Small intestine (tissue), 7 donors: Measurements from ENCODE around the gene TYMP. TPM values are rescaled to one million over a fixed set of nuclear protein-coding genes. Genes with fewer than 3 reads are reported as not detected.

Source experiments
- DNase-seq, 2 donors: peaks; one replicate each; pipeline versions ENCODE4 v3.0.0 to v3.0.0-alpha.2; 2013
- FAIRE-seq: peaks from 2 replicates; lab custom pipeline; 2012; peaks lifted over from hg19 to GRCh38; lab: Jason Lieb, UNC
- H3K27ac ChIP-seq, 3 donors: one replicate each; pipeline ENCODE4 v1.5.1; 2013; ENCODE audit warnings: low read length in 2 of 3, mild to moderate bottlenecking in 2 of 3, control low read depth in 1 of 3, inconsistent platforms in 1 of 3, low read depth in 1 of 3, moderate library complexity in 1 of 3
- H3K27me3 ChIP-seq, 3 donors: one replicate each; pipeline ENCODE4 v1.6.1; 2013; ENCODE audit warnings: low read length in 3 of 3, inconsistent platforms in 1 of 3; ENCODE audit not compliant: control insufficient read depth in 3 of 3, insufficient read depth in 3 of 3
- H3K36me3 ChIP-seq, 3 donors: one replicate each; pipeline ENCODE4 v1.6.1; 2013; ENCODE audit warnings: low read length in 3 of 3, inconsistent platforms in 1 of 3, low read depth in 1 of 3, mild to moderate bottlenecking in 1 of 3, moderate library complexity in 1 of 3; ENCODE audit not compliant: control insufficient read depth in 3 of 3, insufficient read depth in 2 of 3
- H3K4me1 ChIP-seq, 3 donors: one replicate each; pipeline ENCODE4 v1.6.1; 2013; ENCODE audit warnings: low read length in 2 of 3, inconsistent platforms in 1 of 3, low read depth in 1 of 3, mild to moderate bottlenecking in 1 of 3, moderate library complexity in 1 of 3; ENCODE audit not compliant: control insufficient read depth in 3 of 3, insufficient read depth in 2 of 3
- H3K4me3 ChIP-seq, 3 donors: one replicate each; pipeline ENCODE4 v1.5.1; 2013; ENCODE audit warnings: low read length in 3 of 3, control low read depth in 1 of 3, inconsistent platforms in 1 of 3, low read depth in 1 of 3, mild to moderate bottlenecking in 1 of 3, moderate library complexity in 1 of 3
- H3K9me3 ChIP-seq, 2 donors: one replicate each; pipeline ENCODE4 v1.6.1; 2013; ENCODE audit warnings: low read depth in 1 of 2, low read length in 1 of 2; ENCODE audit not compliant: control insufficient read depth in 2 of 2, insufficient read depth in 1 of 2
- WGBS, 3 donors: extraction: QIAGEN DNeasy Blood & Tissue Kit; methylation state at CpG; one replicate each; pipeline ENCODE4 v1.1.7; 2013; 5-methylcytosine and 5-hydroxymethylcytosine counted together
- polyA plus RNA-seq, 4 donors: library from polyadenylated mRNA; stranded (reverse) in 3 of 4; unstranded in 1 of 4; fragments of 200-250 nt in 3 of 4; fragments of 120-200 nt in 1 of 4; gene quantifications; one replicate each; pipeline versions ENCODE4 v1.2.1 to v1.2.3, GENCODE V29; 2013
- donor health status: healthy with polysubstance abuse.
- donor health status: control.
- donor health status: control.
- donor health status: Bipolar disorder and iron deficiency.
- donor health status: healthy.

TYMP gene
- polyA plus RNA-seq, 4 donors, result 10.7 to 172 (median 90.0) TPM

GRCh38 chr22:50479721-50480120, 50.1 kb downstream of the TYMP start:
- H3K27ac ChIP-seq, result no peak overlapping the region
- H3K27me3 ChIP-seq, result peaks cover 0 to 37% (median 2%) of the 10 kb centered on the region in 3 donors
- FAIRE-seq (no peak), DNase-seq (no peak)
- peaks cover 0 to 20% (median 0%) of the 10 kb centered on the region in 3 donors for H3K36me3 ChIP-seq
- H3K4me3 ChIP-seq, result no peak overlapping the region
- 59 to 83% (median 80%) methylated on average over 11 of the region's 11 CpGs for WGBS, 3 donors
- H3K4me1 ChIP-seq, result peaks cover 0 to 31% (median 3%) of the 10 kb centered on the region in 3 donors
- H3K9me3 ChIP-seq, result no peaks in the 10 kb centered on the region

- peaks cover 0 to 15% (median 0%) of the 10 kb centered on the region in 3 donors for H3K36me3 ChIP-seq
- H3K27ac ChIP-seq, result no peak overlapping the region
- no peaks in the 10 kb centered on the region for H3K9me3 ChIP-seq
- peaks cover 0 to 24% (median 7%) of the 10 kb centered on the region in 3 donors for H3K4me1 ChIP-seq
- WGBS, 3 donors, result 90 to 93% (median 91%) methylated on average over 12 of the region's 12 CpGs
- DNase-seq, result no peak
- no peak for FAIRE-seq
- H3K4me3 ChIP-seq, result no peak overlapping the region
- peaks cover 0 to 37% (median 1%) of the 10 kb centered on the region in 3 donors for H3K27me3 ChIP-seq
Observed at GRCh38 chr22:50477923-50478322, 51.9 kb downstream of the TYMP start.

- H3K9me3 ChIP-seq, result no peaks in the 10 kb centered on the region
- H3K27ac ChIP-seq, result no peak overlapping the region
- 77 to 84% (median 81%) methylated on average over 7 of the region's 7 CpGs for WGBS, 3 donors
- H3K4me1 ChIP-seq, result peaks cover 0 to 22% (median 7%) of the 10 kb centered on the region in 3 donors
- H3K27me3 ChIP-seq, result peaks cover 0 to 32% (median 0%) of the 10 kb centered on the region in 3 donors
- H3K36me3 ChIP-seq, result peaks cover 0 to 16% (median 0%) of the 10 kb centered on the region in 3 donors
- FAIRE-seq (no peak), DNase-seq (no peak)
- no peak overlapping the region for H3K4me3 ChIP-seq
Observed at GRCh38 chr22:50476868-50477267, 52.9 kb downstream of the TYMP start.

Other genes starting within 250 kb of the TYMP start
- 100 to 1,000 TPM in 2 of 4 donors, 10 to 100 TPM in 2; 70.3 to 179 (median 95.2) TPM for gene PLXNB2, start 222.4 kb downstream of the TYMP start, polyA plus RNA-seq
- gene DENND6B, start 203.0 kb downstream of the TYMP start, polyA plus RNA-seq, result 1 to 10 TPM; 1.9 to 4.5 (median 2.5) TPM
- 10 to 100 TPM; 28.6 to 41.2 (median 38.8) TPM for gene PPP6R2, start 186.7 kb downstream of the TYMP start, polyA plus RNA-seq
- gene SBF1, start 55.0 kb downstream of the TYMP start, polyA plus RNA-seq, result 10 to 100 TPM; 27.3 to 43.7 (median 35.4) TPM
- gene ADM2, start 48.5 kb downstream of the TYMP start, polyA plus RNA-seq, result 10 to 100 TPM in 2 of 4 donors, 1 to 10 TPM in 2; 2.2 to 14.7 (median 8.7) TPM
- under 1 TPM in 2 of 4 donors, not detected in 2; 0.28 to 0.44 TPM for gene MIOX, start 43.2 kb downstream of the TYMP start, polyA plus RNA-seq
- 10 to 100 TPM; 37.8 to 52.8 (median 46.9) TPM for gene LMF2, start 22.3 kb downstream of the TYMP start, polyA plus RNA-seq
- 10 to 100 TPM; 29.3 to 45.9 (median 39.8) TPM for gene NCAPH2, start 21.8 kb downstream of the TYMP start, polyA plus RNA-seq
- 1 to 10 TPM in 3 of 4 donors, under 1 TPM in 1; 0.92 to 2.7 (median 2.3) TPM for gene SCO2, start 4.4 kb downstream of the TYMP start, polyA plus RNA-seq
- under 1 TPM in 2 of 4 donors, not detected in 2; 0.10 to 0.28 TPM for gene KLHDC7B, start 15.9 kb upstream of the TYMP start, polyA plus RNA-seq
- gene SYCE3, start 32.9 kb upstream of the TYMP start, polyA plus RNA-seq, result under 1 TPM in 1 of 4 donors, not detected in 3; 0.33 TPM
- gene CPT1B, start 48.4 kb upstream of the TYMP start, polyA plus RNA-seq, result 100 to 1,000 TPM in 1 of 4 donors, 10 to 100 TPM in 3; 14.6 to 115 (median 42.4) TPM
- 100 to 1,000 TPM in 3 of 4 donors, 10 to 100 TPM in 1; 61.2 to 371 (median 223) TPM for gene CHKB, start 52.8 kb upstream of the TYMP start, polyA plus RNA-seq
- 1 to 10 TPM in 2 of 4 donors, under 1 TPM in 2; 0.22 to 3.5 (median 0.82) TPM for gene MAPK8IP2, start 70.8 kb upstream of the TYMP start, polyA plus RNA-seq
- 10 to 100 TPM; 28.2 to 85.9 (median 71.3) TPM for gene ARSA, start 98.1 kb upstream of the TYMP start, polyA plus RNA-seq
- gene SHANK3, start 142.8 kb upstream of the TYMP start, polyA plus RNA-seq, result 10 to 100 TPM in 2 of 4 donors, under 1 TPM in 2; 0.27 to 19.6 (median 5.2) TPM
- 1 to 10 TPM in 1 of 4 donors, under 1 TPM in 1, not detected in 2; 0.25 to 1.1 TPM for gene ACR, start 208.2 kb upstream of the TYMP start, polyA plus RNA-seq